OCI-LY1 (cell line): ENCODE results near the gene MIOX.

Experiments
- H2AFZ ChIP-seq: fragments of 200-600 bp; sonication (generic), shearing (Covaris generic); 2 replicates; pipeline ENCODE4 v1.6.0; 2014; ENCODE audit warnings: antibody characterized with exemption, mild to moderate bottlenecking, low read length
- H3F3A ChIP-seq: fragments of 200-600 bp; sonication (generic), shearing (Covaris generic); 2 replicates; pipeline ENCODE4 v1.6.0; 2014; ENCODE audit warnings: mild to moderate bottlenecking, antibody characterized with exemption, low read length, moderate library complexity; ENCODE audit not compliant: insufficient read depth
- H3K27ac ChIP-seq: fragments of 200-600 bp; sonication (generic); 2 replicates; pipeline ENCODE4 v1.5.1; 2014; ENCODE audit warnings: low read length, mixed run types, mild to moderate bottlenecking, low read depth; ENCODE audit not compliant: poor library complexity, severe bottlenecking
- H3K27me3 ChIP-seq: fragments of 200-600 bp; sonication (generic); 2 replicates; pipeline ENCODE4 v1.6.0; 2014; ENCODE audit warnings: antibody characterized with exemption, mild to moderate bottlenecking, low read length, moderate library complexity; ENCODE audit not compliant: insufficient read depth
- H3K36me3 ChIP-seq: fragments of 200-600 bp; sonication (generic); 2 replicates; pipeline ENCODE4 v1.6.1; 2014; ENCODE audit warnings: mild to moderate bottlenecking, antibody characterized with exemption, low read length, moderate library complexity, mixed read lengths; ENCODE audit not compliant: insufficient read depth
- H3K4me1 ChIP-seq: fragments of 200-600 bp; sonication (generic); 2 replicates; pipeline ENCODE4 v1.5.1; 2014; ENCODE audit warnings: mild to moderate bottlenecking, low read length, moderate library complexity; ENCODE audit not compliant: insufficient read depth, severe bottlenecking
- H3K4me2 ChIP-seq: fragments of 200-600 bp; sonication (generic), shearing (Covaris generic); 2 replicates; pipeline ENCODE4 v1.6.1; 2014; ENCODE audit warnings: low read length
- H3K4me3 ChIP-seq: fragments of 200-600 bp; sonication (generic); 2 replicates; pipeline ENCODE4 v1.5.1; 2014; ENCODE audit warnings: low read length, low read depth, mild to moderate bottlenecking, mixed read lengths; ENCODE audit not compliant: poor library complexity, severe bottlenecking
- H3K79me2 ChIP-seq: fragments of 200-600 bp; shearing (Covaris generic); 2 replicates; pipeline ENCODE4 v1.6.1; 2016; ENCODE audit warnings: mixed run types, low read length, mixed read lengths; ENCODE audit not compliant: insufficient read depth
- H3K9ac ChIP-seq: fragments of 200-600 bp; sonication (generic), shearing (Covaris generic); 2 replicates; pipeline ENCODE4 v1.6.1; 2014; ENCODE audit warnings: mild to moderate bottlenecking, low read length, mixed read lengths
- H3K9me2 ChIP-seq: fragments of 200-600 bp; sonication (generic), shearing (Covaris generic); 2 replicates; pipeline ENCODE4 v1.6.1; 2014; ENCODE audit warnings: low read depth, mild to moderate bottlenecking, low read length, mixed read lengths
- H3K9me3 ChIP-seq: fragments of 200-600 bp; shearing (Covaris generic); 2 replicates; pipeline ENCODE4 v1.6.1; 2014; ENCODE audit warnings: low read length, mixed read lengths
- H4K20me1 ChIP-seq: fragments of 200-600 bp; sonication (generic), shearing (Covaris generic); 2 replicates; pipeline ENCODE4 v1.6.0; 2016; ENCODE audit warnings: mild to moderate bottlenecking, low read length; ENCODE audit not compliant: insufficient read depth
- CTCF ChIP-seq: fragments of 200-600 bp; sonication (generic), shearing (Covaris generic); IDR thresholded peaks from 2 replicates; pipeline ENCODE4 v1.5.1; 2017; ENCODE audit warnings: mild to moderate bottlenecking, antibody characterized with exemption, low read length, moderate library complexity, mixed read lengths
- EZH2 ChIP-seq: fragments of 200-600 bp; sonication (generic), shearing (Covaris generic); IDR thresholded peaks from 2 replicates; pipeline ENCODE4 v1.8.0; 2017; ENCODE audit warnings: borderline replicate concordance, mixed run types, mild to moderate bottlenecking, antibody characterized with exemption, low read length, moderate library complexity, mixed read lengths

Gene MIOX

GRCh38 chr22:50513175-50513574, 26.5 kb downstream of the MIOX start:
- Histone ChIP-seq H3K27me3 (no peaks in the 10 kb centered on the region), H3K36me3 (peaks cover 56% of the 10 kb centered on the region), H3K4me1 (peaks cover 14% of the 10 kb centered on the region), H3K9ac (no peak overlapping the region), H2AFZ (no peak overlapping the region), H3K79me2 (peaks cover 57% of the 10 kb centered on the region), H3K4me3 (no peak overlapping the region), H4K20me1 (no peaks in the 10 kb centered on the region), H3F3A (no peaks in the 10 kb centered on the region), H3K4me2 (no peak overlapping the region), H3K9me3 (no peaks in the 10 kb centered on the region), H3K27ac (no peak overlapping the region), H3K9me2 (no peaks in the 10 kb centered on the region)
- TF ChIP-seq EZH2, result no peak

- Histone ChIP-seq H3K36me3 (peaks cover 75% of the 10 kb centered on the region), H3K9ac (no peak overlapping the region), H4K20me1 (no peaks in the 10 kb centered on the region), H3K4me3 (no peak overlapping the region), H3K27me3 (no peaks in the 10 kb centered on the region), H3K4me1 (no peaks in the 10 kb centered on the region), H3K4me2 (no peak overlapping the region), H2AFZ (no peak overlapping the region), H3K9me2 (no peaks in the 10 kb centered on the region), H3K27ac (no peak overlapping the region), H3F3A (no peaks in the 10 kb centered on the region), H3K9me3 (no peaks in the 10 kb centered on the region), H3K79me2 (peaks cover 33% of the 10 kb centered on the region)
- TF ChIP-seq EZH2 (no peak), CTCF (no peak)
Observed at GRCh38 chr22:50516068-50516467, 29.4 kb downstream of the MIOX start.

GRCh38 chr22:50516891-50517290, 30.2 kb downstream of the MIOX start:
- Histone ChIP-seq H4K20me1 (no peaks in the 10 kb centered on the region), H3K4me3 (no peak overlapping the region), H3K36me3 (peaks cover 81% of the 10 kb centered on the region), H3K9ac (no peak overlapping the region), H3K9me2 (no peaks in the 10 kb centered on the region), H3F3A (no peaks in the 10 kb centered on the region), H3K9me3 (no peaks in the 10 kb centered on the region), H3K4me1 (no peaks in the 10 kb centered on the region), H3K4me2 (no peak overlapping the region), H3K27ac (no peak overlapping the region), H3K79me2 (peaks cover 32% of the 10 kb centered on the region), H2AFZ (no peak overlapping the region), H3K27me3 (no peaks in the 10 kb centered on the region)
- TF ChIP-seq EZH2 (no peak), CTCF (no peak)

GRCh38 chr22:50517495-50518260, 31.0 kb downstream of the MIOX start:
- no peaks in the 10 kb centered on the region for H3K9me3 ChIP-seq
- TF ChIP-seq CTCF, result no peak
- no peak for TF ChIP-seq EZH2
- H3K27me3 ChIP-seq, result no peaks in the 10 kb centered on the region
- H4K20me1 ChIP-seq, result no peaks in the 10 kb centered on the region
- no peak overlapping the region for H2AFZ ChIP-seq
- H3K9me2 ChIP-seq, result no peaks in the 10 kb centered on the region
- no peaks in the 10 kb centered on the region for H3K4me1 ChIP-seq
- H3K27ac ChIP-seq, result no peak overlapping the region
- H3K4me3 ChIP-seq, result no peak overlapping the region
- H3K9ac ChIP-seq, result no peak overlapping the region
- peaks cover 25% of the 10 kb centered on the region for H3K79me2 ChIP-seq
- H3K4me2 ChIP-seq, result no peak overlapping the region
- H3F3A ChIP-seq, result no peaks in the 10 kb centered on the region
- peaks cover 81% of the 10 kb centered on the region for H3K36me3 ChIP-seq
